Adrenal gland (tissue), 5 donors: ENCODE data around the gene FUT7.

ENCODE experiments used
- POLR2A ChIP-seq, 2 donors: fragments of 450-650 bp; IDR thresholded peaks; one replicate each; pipeline ENCODE4 v1.6.1; 2017; ENCODE audit warnings: antibody characterized with exemption in 2 of 2, mild to moderate bottlenecking in 2 of 2, moderate library complexity in 1 of 2
- TF ChIP-seq, protein P1 (sequence below), 6 experiments: fragments of 450-650 bp in 4 of 6; fragments of 200-600 bp in 2 of 6; sonication (generic) in 1 of 6; IDR thresholded peaks; 1 replicate in 5 of 6; 2 replicates in 1 of 6; pipeline versions ENCODE4 v1.5.1 to v1.8.0; 2016 to 2021; ENCODE audit warnings: antibody characterized with exemption in 6 of 6, mild to moderate bottlenecking in 2 of 6, moderate library complexity in 1 of 6
- donor health status: DM: no; HTN: no; CAD: no.

DNA sequence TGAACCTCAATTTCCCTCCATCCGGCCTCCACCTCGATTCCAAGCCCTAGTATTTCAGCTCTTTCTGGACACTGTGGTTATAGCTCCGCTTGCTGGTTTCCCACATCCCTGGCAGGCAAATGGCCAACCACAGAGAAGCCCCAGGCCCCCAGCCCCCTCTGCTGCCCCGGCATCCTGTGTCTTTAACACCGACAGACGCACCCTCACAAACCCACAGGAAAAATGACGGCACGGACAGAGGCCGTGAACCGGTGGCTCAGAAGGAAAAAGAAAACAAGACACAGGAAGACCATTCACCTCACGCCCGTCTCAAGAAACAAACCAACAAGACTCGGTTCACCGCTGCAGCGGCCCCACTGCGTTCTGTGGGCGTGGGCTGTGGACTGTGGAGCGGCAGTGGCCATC lies 34.1 kb downstream of the FUT7 start:
- TF ChIP-seq POLR2A (IDR thresholded peaks at IDR 0.05), result no peak
- TF ChIP-seq, protein P1, sequence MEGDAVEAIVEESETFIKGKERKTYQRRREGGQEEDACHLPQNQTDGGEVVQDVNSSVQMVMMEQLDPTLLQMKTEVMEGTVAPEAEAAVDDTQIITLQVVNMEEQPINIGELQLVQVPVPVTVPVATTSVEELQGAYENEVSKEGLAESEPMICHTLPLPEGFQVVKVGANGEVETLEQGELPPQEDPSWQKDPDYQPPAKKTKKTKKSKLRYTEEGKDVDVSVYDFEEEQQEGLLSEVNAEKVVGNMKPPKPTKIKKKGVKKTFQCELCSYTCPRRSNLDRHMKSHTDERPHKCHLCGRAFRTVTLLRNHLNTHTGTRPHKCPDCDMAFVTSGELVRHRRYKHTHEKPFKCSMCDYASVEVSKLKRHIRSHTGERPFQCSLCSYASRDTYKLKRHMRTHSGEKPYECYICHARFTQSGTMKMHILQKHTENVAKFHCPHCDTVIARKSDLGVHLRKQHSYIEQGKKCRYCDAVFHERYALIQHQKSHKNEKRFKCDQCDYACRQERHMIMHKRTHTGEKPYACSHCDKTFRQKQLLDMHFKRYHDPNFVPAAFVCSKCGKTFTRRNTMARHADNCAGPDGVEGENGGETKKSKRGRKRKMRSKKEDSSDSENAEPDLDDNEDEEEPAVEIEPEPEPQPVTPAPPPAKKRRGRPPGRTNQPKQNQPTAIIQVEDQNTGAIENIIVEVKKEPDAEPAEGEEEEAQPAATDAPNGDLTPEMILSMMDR (IDR thresholded peaks at IDR 0.05), result no peak
